Kidney epithelial cell (primary cell): ENCODE results near the gene TMED6. TPM values are rescaled to one million over a fixed set of nuclear protein-coding genes. Genes with fewer than 3 reads are reported as not detected.

Source experiments
- DNase-seq: peaks from one replicate; pipeline ENCODE4 v3.0.0-alpha.2; 2010; ENCODE audit warnings: low read depth
- H3K27me3 ChIP-seq: 2 replicates; pipeline ENCODE4 v1.6.0; 2011; ENCODE audit warnings: low read length; ENCODE audit not compliant: control insufficient read depth, insufficient read depth
- H3K36me3 ChIP-seq: 2 replicates; pipeline ENCODE4 v1.5.1; 2011; ENCODE audit warnings: low read length; ENCODE audit not compliant: control insufficient read depth, insufficient read depth
- H3K4me3 ChIP-seq: 2 replicates; pipeline ENCODE4 v1.5.1; 2011; ENCODE audit warnings: low read depth, mild to moderate bottlenecking, control low read depth, low read length
- total RNA-seq: library from RNA; depleted of rRNA; stranded (reverse); fragments of >200 nt; gene quantifications from 2 replicates; pipeline ENCODE4 v1.2.3, GENCODE V29; 2015
- TF ChIP-seq, protein P1 (sequence below): IDR thresholded peaks from 2 replicates; pipeline ENCODE4 v1.5.1; 2011; ENCODE audit warnings: mild to moderate bottlenecking, moderate library complexity, low read length, control low read depth, inconsistent platforms; ENCODE audit not compliant: insufficient read depth, poor library complexity, severe bottlenecking

Gene TMED6
- total RNA-seq, 1 donor from 2014 or later: not detected

DNA sequence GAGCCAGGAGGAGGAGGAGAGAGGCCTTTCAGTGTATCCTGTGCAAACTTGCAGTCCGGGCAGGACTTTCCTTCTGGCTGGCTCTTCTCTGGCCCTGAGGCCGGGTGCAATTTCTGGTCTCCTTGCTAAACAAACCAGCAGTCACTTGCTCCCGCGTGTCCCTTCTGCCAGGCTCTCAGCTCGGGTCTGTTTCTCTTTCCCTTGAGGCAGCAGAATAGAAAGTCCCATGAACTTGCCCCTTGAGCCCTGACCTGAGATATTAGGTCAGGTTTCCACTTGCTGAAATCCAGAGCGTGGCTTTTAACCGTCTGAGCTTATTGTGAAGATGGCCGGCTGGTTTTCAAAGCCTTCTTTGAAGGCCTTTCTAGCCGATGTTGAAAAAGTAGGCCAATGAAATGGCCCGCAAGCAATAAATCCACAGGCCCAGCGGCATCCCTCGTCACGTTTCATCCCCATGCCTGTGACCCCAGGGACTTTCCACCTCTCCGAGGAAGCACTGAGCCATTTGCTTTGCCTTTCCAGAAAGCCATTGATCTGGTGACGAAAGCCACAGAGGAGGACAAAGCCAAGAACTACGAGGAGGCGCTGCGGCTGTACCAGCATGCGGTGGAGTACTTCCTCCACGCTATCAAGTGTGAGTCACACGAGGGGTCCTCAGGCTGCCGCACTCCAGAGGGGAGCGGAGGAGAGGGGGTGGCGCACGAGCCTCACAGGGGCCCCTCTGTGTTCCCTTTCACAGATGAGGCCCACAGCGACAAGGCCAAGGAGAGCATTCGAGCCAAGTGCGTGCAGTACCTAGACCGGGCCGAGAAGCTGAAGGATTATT is 35.9 kb downstream of the TMED6 start:
- no peak for DNase-seq
- H3K4me3 ChIP-seq: no peak overlapping the region
- TF ChIP-seq, protein P1, sequence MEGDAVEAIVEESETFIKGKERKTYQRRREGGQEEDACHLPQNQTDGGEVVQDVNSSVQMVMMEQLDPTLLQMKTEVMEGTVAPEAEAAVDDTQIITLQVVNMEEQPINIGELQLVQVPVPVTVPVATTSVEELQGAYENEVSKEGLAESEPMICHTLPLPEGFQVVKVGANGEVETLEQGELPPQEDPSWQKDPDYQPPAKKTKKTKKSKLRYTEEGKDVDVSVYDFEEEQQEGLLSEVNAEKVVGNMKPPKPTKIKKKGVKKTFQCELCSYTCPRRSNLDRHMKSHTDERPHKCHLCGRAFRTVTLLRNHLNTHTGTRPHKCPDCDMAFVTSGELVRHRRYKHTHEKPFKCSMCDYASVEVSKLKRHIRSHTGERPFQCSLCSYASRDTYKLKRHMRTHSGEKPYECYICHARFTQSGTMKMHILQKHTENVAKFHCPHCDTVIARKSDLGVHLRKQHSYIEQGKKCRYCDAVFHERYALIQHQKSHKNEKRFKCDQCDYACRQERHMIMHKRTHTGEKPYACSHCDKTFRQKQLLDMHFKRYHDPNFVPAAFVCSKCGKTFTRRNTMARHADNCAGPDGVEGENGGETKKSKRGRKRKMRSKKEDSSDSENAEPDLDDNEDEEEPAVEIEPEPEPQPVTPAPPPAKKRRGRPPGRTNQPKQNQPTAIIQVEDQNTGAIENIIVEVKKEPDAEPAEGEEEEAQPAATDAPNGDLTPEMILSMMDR: no peak
- no peaks in the 10 kb centered on the region for H3K27me3 ChIP-seq
- H3K36me3 ChIP-seq: peaks cover 7% of the 10 kb centered on the region

- DNase-seq: no peak
Observed at GRCh38 chr16:69314534-69314933, 37.1 kb downstream of the TMED6 start.

DNA sequence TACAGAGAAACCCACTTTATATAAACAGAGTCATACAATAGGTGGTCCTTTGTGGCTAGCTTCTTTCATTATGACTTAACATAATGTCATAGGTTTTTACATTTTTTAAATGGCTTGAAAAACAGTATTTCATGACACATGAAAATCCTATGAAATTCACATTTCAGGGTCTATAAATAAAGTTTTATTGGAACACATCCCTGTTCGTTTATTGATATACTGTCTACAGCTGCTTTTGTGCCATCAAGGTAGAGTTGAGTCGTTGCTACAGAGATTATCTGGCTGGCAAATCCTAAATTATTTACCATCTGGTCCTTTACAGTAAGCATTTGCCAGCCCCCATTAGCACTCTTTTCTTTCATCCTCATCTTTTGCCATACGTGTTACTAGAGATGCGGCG is 38.1 kb downstream of the TMED6 start:
- Histone ChIP-seq H3K4me3 (no peak overlapping the region), H3K27me3 (no peaks in the 10 kb centered on the region), H3K36me3 (peaks cover 5% of the 10 kb centered on the region)
- DNase-seq: no peak
- TF ChIP-seq, protein P1: no peak

More at GRCh38 chr16:69314534-69314933, 37.1 kb downstream of the TMED6 start:
- Histone ChIP-seq H3K4me3 (no peak overlapping the region), H3K27me3 (no peaks in the 10 kb centered on the region), H3K36me3 (peaks cover 5% of the 10 kb centered on the region)
- TF ChIP-seq, protein P1: no peak

GRCh38 chr16:69311533-69312387 is 39.8 kb downstream of the TMED6 start:
- Histone ChIP-seq H3K36me3 (peaks cover 5% of the 10 kb centered on the region), H3K4me3 (peak overlapping the region; percentile 91), H3K27me3 (no peaks in the 10 kb centered on the region)
- DNase-seq: no peak
- TF ChIP-seq, protein P1: peak; percentile 31

- DNase-seq: peak; percentile 71
Observed at GRCh38 chr16:69310653-69311532, 40.7 kb downstream of the TMED6 start, which contains the start of gene VPS4A. VPS4A (plus strand) TSS chr16:69311350; CDS start chr16:69311512, 162 bp downstream.

More at GRCh38 chr16:69310653-69311532, 40.7 kb downstream of the TMED6 start, which contains the start of gene VPS4A:
- TF ChIP-seq, protein P1: peak; percentile 74
- Histone ChIP-seq H3K27me3 (no peaks in the 10 kb centered on the region), H3K4me3 (peak within 1 kb of the TSS; percentile 91), H3K36me3 (peaks cover 5% of the 10 kb centered on the region)
